ENCODE data around the gene STK32A. TPM values are rescaled to one million over a fixed set of nuclear protein-coding genes. Genes with fewer than 3 reads are reported as not detected.

STK32A gene
- total and polyA plus RNA-seq, 11 donors: 0.15 to 1.4 (median 0.30) TPM

DNA sequence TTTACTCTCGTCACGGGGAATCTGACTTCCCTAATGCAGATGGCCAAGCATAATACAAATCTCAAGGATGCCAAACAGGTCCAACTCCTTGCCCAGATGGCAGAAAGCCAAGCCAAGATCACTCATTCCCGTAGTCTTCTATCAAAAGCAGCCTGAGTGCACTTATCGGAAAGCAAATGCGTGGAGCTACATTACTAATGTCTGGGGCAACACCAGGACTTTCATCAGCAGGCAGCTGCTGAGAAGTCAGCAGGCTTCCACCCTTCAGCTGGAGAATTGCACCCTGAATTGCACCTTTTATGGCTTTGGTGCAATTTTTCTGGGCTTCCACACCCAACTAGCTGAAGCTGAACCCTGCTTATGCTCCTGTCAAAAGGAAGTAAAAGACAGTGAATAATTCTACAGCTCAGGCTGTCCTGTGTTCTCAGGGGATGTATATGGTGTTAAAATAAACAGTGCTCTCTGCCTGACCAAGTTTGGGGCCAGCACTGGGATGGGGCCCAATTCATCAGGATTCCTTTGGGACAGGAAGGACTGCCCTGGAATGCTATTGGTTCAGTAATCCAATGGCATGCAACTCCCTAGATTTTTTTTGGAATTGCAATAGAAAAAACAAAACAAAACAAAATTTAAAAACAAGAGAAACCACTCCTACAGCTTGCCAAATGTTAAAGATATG lies 182.4 kb downstream of the STK32A start:
- intact Hi-C loops (cut with DNase I): no loop called here
- peaks cover 0 to 6% (median 0%) of the 10 kb centered on the region in 12 donors for H3K9me3 ChIP-seq
- H3K27ac ChIP-seq: peak overlapping the region in 6 of 12 donors; percentile 12 to 76 (median 16)
- peaks cover 0 to 48% (median 2%) of the 10 kb centered on the region in 9 donors for H3K36me3 ChIP-seq
- peak in 2 of 5 donors; percentile 45 to 56 for DNase-seq
- peak; percentile 35 to 94 (median 78) for ATAC-seq
- H3K4me3 ChIP-seq: no peak overlapping the region
- TF ChIP-seq, protein P1, sequence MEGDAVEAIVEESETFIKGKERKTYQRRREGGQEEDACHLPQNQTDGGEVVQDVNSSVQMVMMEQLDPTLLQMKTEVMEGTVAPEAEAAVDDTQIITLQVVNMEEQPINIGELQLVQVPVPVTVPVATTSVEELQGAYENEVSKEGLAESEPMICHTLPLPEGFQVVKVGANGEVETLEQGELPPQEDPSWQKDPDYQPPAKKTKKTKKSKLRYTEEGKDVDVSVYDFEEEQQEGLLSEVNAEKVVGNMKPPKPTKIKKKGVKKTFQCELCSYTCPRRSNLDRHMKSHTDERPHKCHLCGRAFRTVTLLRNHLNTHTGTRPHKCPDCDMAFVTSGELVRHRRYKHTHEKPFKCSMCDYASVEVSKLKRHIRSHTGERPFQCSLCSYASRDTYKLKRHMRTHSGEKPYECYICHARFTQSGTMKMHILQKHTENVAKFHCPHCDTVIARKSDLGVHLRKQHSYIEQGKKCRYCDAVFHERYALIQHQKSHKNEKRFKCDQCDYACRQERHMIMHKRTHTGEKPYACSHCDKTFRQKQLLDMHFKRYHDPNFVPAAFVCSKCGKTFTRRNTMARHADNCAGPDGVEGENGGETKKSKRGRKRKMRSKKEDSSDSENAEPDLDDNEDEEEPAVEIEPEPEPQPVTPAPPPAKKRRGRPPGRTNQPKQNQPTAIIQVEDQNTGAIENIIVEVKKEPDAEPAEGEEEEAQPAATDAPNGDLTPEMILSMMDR (IDR thresholded peaks at IDR 0.05): no peak
- no peak for TF ChIP-seq POLR2A (IDR thresholded peaks at IDR 0.05)
- H3K4me1 ChIP-seq: peaks cover 0 to 35% (median 12%) of the 10 kb centered on the region in 12 donors
- 35 to 63% (median 47%) methylated on average over 5 of the region's 5 CpGs for WGBS, 4 donors
- no peaks in the 10 kb centered on the region for H3K27me3 ChIP-seq

DNA sequence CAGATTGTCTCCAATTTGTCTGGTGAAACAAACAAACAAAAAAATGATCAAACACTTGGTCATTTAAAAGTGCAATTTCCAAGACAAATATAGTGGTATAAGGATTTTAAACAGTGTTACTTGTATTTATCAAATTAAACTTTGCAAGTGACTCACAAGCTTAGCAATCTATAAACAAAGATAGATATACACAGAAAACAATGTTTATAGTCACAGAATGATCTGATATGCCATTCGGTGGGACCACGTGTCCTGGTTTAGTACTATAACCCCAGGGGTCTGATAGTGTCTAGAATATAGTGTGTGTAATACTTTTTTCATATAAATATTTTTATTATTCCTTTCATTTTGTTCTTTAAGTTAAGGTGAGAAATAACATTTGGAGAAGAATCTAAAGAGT lies 183.8 kb downstream of the STK32A start:
- no peak for ATAC-seq
- H3K9me3 ChIP-seq: peaks cover 0 to 8% (median 0%) of the 10 kb centered on the region in 12 donors
- no peak for DNase-seq
- TF ChIP-seq, protein P1 (IDR thresholded peaks at IDR 0.05): no peak
- no peak for TF ChIP-seq POLR2A (IDR thresholded peaks at IDR 0.05)
- no peak overlapping the region for H3K4me3 ChIP-seq
- WGBS, 4 donors: 82 to 92% (median 89%) methylated on average over 2 of the region's 2 CpGs
- no peaks in the 10 kb centered on the region for H3K27me3 ChIP-seq
- H3K27ac ChIP-seq: peak overlapping the region in 1 of 12 donors; percentile 76
- intact Hi-C loops (cut with DNase I): no loop called here
- peaks cover 0 to 35% (median 12%) of the 10 kb centered on the region in 12 donors for H3K4me1 ChIP-seq
- peaks cover 0 to 42% (median 5%) of the 10 kb centered on the region in 9 donors for H3K36me3 ChIP-seq

DNA sequence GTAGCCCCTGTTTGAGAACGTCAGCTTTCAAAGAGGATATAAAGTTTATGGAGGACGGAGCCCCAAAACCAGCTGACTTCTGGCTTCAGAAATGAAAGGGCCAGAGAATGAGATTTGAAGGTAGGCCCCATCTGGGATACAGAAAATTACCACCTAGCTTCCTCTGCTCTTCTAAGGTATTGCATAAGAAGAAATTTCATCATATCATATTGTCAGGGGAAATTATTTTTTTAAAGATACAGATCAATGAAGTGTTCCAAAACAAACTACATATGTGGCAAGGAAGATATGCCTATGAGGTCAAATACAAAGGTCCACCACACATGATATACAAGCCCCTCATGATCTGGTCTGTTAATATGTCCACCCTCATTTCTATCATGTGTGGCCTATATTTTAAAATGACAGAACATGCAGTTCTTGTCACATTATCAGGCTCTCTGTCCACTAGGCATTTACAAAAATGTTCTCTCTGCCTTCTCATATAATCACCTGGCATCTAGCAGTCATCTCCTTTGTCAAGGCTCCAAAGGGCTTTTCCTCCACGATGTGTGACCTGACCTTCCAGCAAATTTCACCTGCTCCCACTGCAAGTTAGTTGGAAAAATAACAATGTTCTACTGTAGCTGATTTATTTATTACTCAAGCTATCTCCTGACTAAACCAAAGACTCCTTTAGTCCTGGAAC lies 192.0 kb downstream of the STK32A start:
- WGBS, 4 donors: 75 to 84% (median 78%) methylated on average over 3 of the region's 3 CpGs
- Histone ChIP-seq H3K4me3 (no peak overlapping the region), H3K9me3 (peaks cover 0 to 7% (median 0%) of the 10 kb centered on the region in 12 donors), H3K27me3 (no peaks in the 10 kb centered on the region), H3K36me3 (peaks cover 0 to 23% (median 4%) of the 10 kb centered on the region in 9 donors), H3K27ac (peak overlapping the region in 1 of 12 donors; percentile 37), H3K4me1 (peaks cover 0 to 36% (median 6%) of the 10 kb centered on the region in 12 donors)
- intact Hi-C loops (cut with DNase I): no loop called here
- TF ChIP-seq POLR2A (IDR thresholded peaks at IDR 0.05): no peak
- TF ChIP-seq, protein P1 (IDR thresholded peaks at IDR 0.05): no peak
- no peak for DNase-seq
- ATAC-seq: no peak

Measured in heart left ventricle (tissue), 16 donors.